SK-N-SH (cell line): ENCODE measurements around the gene SLC39A3.

Source experiments
- CHD2 ChIP-seq: fragments of 150-350 bp; IDR thresholded peaks from 2 replicates; pipeline ENCODE4 v1.6.1; 2018; ENCODE audit warnings: low read length; ENCODE audit not compliant: partially characterized antibody
- FOSL2 ChIP-seq: IDR thresholded peaks from 2 replicates; pipeline ENCODE4 v1.4.0; 2012; ENCODE audit warnings: low read depth, mild to moderate bottlenecking, moderate library complexity, borderline replicate concordance
- MXI1 ChIP-seq: IDR thresholded peaks from 2 replicates; pipeline ENCODE4 v1.6.1; 2012; ENCODE audit warnings: mild to moderate bottlenecking, low read depth, low read length, improper control_type of control experiment
- POLR2AphosphoS5 ChIP-seq: IDR thresholded peaks from 2 replicates; pipeline ENCODE4 v1.6.1; 2012; ENCODE audit warnings: low read depth, low read length
- RAD21 ChIP-seq: IDR thresholded peaks from 2 replicates; pipeline ENCODE4 v1.6.1; 2012; ENCODE audit warnings: mild to moderate bottlenecking, low read length
- TF ChIP-seq, protein P1 (sequence below): fragments of 200-600 bp; sonication (generic); IDR thresholded peaks from 2 replicates; pipeline ENCODE4 v1.6.1; 2017; ENCODE audit warnings: antibody characterized with exemption, mild to moderate bottlenecking, moderate library complexity
- TF ChIP-seq, protein P2 (sequence below): IDR thresholded peaks from 2 replicates; pipeline ENCODE4 v1.4.0; 2012; ENCODE audit warnings: low read depth
- TF ChIP-seq, protein P3 (sequence below): IDR thresholded peaks from 2 replicates; pipeline ENCODE4 v1.4.0; 2012; ENCODE audit warnings: low read depth, borderline replicate concordance
- TF ChIP-seq, protein P4 (sequence below): fragments of 150-350 bp; IDR thresholded peaks from 2 replicates; pipeline ENCODE4 v1.6.1; 2017; ENCODE audit warnings: antibody characterized with exemption, low read length, low read depth, borderline replicate concordance

DNA sequence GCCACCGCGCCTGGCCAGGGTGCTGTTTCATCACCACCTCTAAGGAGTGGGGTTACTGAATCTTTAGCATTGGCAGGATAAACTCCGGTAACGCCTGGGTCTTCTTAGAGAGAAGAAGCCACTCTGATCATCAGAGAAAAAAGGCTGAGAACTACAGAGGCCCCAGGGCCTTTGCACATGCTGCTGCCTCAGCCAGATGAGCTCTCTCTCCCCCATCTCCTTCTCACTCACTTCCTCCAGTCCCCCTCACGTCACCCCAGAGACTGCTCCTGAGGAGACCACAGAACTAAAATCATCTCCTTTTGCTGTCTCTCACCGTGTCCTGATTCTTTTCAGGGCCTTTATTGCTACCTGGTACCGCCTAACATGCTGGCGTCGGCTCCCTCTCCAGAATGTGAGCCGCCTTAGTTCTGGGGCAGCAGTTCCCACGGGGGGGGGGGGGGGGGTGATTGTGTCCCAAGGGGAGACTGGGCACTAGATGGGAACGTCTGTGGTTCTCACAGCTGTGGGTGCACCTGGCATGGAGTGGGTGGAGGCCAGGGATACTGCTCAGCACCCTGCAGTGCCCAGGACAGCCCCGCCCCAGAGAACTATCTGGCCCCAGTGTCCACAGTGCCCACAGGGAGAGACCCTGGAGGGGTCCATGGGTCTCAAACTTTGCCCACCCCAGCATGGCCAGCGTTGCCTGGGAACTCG is 13.5 kb downstream of the SLC39A3 start:
- TF ChIP-seq POLR2AphosphoS5 (no peak), FOSL2 (no peak), MXI1 (no peak), CHD2 (no peak), RAD21 (no peak)
- TF ChIP-seq, protein P1, sequence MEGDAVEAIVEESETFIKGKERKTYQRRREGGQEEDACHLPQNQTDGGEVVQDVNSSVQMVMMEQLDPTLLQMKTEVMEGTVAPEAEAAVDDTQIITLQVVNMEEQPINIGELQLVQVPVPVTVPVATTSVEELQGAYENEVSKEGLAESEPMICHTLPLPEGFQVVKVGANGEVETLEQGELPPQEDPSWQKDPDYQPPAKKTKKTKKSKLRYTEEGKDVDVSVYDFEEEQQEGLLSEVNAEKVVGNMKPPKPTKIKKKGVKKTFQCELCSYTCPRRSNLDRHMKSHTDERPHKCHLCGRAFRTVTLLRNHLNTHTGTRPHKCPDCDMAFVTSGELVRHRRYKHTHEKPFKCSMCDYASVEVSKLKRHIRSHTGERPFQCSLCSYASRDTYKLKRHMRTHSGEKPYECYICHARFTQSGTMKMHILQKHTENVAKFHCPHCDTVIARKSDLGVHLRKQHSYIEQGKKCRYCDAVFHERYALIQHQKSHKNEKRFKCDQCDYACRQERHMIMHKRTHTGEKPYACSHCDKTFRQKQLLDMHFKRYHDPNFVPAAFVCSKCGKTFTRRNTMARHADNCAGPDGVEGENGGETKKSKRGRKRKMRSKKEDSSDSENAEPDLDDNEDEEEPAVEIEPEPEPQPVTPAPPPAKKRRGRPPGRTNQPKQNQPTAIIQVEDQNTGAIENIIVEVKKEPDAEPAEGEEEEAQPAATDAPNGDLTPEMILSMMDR = no peak
- TF ChIP-seq, protein P2, sequence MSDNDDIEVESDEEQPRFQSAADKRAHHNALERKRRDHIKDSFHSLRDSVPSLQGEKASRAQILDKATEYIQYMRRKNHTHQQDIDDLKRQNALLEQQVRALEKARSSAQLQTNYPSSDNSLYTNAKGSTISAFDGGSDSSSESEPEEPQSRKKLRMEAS = no peak
- TF ChIP-seq, protein P3, sequence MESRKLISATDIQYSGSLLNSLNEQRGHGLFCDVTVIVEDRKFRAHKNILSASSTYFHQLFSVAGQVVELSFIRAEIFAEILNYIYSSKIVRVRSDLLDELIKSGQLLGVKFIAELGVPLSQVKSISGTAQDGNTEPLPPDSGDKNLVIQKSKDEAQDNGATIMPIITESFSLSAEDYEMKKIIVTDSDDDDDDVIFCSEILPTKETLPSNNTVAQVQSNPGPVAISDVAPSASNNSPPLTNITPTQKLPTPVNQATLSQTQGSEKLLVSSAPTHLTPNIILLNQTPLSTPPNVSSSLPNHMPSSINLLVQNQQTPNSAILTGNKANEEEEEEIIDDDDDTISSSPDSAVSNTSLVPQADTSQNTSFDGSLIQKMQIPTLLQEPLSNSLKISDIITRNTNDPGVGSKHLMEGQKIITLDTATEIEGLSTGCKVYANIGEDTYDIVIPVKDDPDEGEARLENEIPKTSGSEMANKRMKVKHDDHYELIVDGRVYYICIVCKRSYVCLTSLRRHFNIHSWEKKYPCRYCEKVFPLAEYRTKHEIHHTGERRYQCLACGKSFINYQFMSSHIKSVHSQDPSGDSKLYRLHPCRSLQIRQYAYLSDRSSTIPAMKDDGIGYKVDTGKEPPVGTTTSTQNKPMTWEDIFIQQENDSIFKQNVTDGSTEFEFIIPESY = no peak
- TF ChIP-seq, protein P4, sequence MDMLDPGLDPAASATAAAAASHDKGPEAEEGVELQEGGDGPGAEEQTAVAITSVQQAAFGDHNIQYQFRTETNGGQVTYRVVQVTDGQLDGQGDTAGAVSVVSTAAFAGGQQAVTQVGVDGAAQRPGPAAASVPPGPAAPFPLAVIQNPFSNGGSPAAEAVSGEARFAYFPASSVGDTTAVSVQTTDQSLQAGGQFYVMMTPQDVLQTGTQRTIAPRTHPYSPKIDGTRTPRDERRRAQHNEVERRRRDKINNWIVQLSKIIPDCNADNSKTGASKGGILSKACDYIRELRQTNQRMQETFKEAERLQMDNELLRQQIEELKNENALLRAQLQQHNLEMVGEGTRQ = no peak
